OCI-LY7 (cell line): ENCODE data around the gene LHFPL6.

ENCODE experiments used
- EZH2phosphoT487 ChIP-seq: fragments of 200-600 bp; sonication (generic); IDR thresholded peaks from 2 replicates; pipeline ENCODE4 v1.6.1; 2018; ENCODE audit warnings: low read depth, borderline replicate concordance, mild to moderate bottlenecking, mixed run types, antibody characterized with exemption, low read length, moderate library complexity, mixed read lengths
- TF ChIP-seq, protein P1 (sequence below): fragments of 200-600 bp; sonication (generic); conservative IDR thresholded peaks from 2 replicates; pipeline ENCODE4 v1.5.1; 2014; ENCODE audit warnings: mild to moderate bottlenecking, antibody characterized with exemption, low read length, moderate library complexity, mixed read lengths

- TF ChIP-seq, protein P1, sequence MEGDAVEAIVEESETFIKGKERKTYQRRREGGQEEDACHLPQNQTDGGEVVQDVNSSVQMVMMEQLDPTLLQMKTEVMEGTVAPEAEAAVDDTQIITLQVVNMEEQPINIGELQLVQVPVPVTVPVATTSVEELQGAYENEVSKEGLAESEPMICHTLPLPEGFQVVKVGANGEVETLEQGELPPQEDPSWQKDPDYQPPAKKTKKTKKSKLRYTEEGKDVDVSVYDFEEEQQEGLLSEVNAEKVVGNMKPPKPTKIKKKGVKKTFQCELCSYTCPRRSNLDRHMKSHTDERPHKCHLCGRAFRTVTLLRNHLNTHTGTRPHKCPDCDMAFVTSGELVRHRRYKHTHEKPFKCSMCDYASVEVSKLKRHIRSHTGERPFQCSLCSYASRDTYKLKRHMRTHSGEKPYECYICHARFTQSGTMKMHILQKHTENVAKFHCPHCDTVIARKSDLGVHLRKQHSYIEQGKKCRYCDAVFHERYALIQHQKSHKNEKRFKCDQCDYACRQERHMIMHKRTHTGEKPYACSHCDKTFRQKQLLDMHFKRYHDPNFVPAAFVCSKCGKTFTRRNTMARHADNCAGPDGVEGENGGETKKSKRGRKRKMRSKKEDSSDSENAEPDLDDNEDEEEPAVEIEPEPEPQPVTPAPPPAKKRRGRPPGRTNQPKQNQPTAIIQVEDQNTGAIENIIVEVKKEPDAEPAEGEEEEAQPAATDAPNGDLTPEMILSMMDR = no peak
- TF ChIP-seq EZH2phosphoT487 = no peak
These were observed 253.5 kb downstream of the LHFPL6 start for GRCh38 chr13:39349391-39349960.
